ENCODE measurements around the gene UQCRH.
"Not testable (repeated sequence)": the region's sequence is repeated elsewhere in the genome, so short reads cannot be mapped to it uniquely, and the experiment has no call there.

UQCRH gene

GRCh38 chr1:46333300-46334029, 30.0 kb downstream of the UQCRH start:
- no peak for DNase-seq (ENCODE audit: low spot score)

DNA sequence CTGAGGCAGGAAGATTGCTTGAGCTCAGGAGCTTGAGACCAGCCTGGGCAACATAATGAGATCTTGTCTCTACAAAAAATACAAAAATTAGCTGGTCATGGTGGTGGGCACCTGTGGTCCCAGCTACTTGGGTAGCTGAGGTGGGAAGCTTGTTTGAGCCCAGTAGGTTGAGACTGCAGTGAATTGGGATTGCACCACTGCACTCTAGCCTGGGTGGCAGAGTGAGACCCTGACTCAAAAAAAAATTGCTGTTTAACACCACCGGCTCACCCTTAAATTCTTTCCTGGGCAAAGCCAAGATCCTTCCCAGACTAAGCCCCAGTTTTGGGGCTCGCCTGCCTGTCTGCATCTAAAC, 30.5 kb downstream of the UQCRH start:
- DNase-seq (ENCODE audit: low spot score) = no peak

GRCh38 chr1:46335081-46335480, 31.6 kb downstream of the UQCRH start:
- no peak for DNase-seq (ENCODE audit: low spot score)

- DNase-seq (ENCODE audit: low spot score) = not testable (repeated sequence)
These were observed 33.9 kb downstream of the UQCRH start for GRCh38 chr1:46337409-46337808.

DNA sequence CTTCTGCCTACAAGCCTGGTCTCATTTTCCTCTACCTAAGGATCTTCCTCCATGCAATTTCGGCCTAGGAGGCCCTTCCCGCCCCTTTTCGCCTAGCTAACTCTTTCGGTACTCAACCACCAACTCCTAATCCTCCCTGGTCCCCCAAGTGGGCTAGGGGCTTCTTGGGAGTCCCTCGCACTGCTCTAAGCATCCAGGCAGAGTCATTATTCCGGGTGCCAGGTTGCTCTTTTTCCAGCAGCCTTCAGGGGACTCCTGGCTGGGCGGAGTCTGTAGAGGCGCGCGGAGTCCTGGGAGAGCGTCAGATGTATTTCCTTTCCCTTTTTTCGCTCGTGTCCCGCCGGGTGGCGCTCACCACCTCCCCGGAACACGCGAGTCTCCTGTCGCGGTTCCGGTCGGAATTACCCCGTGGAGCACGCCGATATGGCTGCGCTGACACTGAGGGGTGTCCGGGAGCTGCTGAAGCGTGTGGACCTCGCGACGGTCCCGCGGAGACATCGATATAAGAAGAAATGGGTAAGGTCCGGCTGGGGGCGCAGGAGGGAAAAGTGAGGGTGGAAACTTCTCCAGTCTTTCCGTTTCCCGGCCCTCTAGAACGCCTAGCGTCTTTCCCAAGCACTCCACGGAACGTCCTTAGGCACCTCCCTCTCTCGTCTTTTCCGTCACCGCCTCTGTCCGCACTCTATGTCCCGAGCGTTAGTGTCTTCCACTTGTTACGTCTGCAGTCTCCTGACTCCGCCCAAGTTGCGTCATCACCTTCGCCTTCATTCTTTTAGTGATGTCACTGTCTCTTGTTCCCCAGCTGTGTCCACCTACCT, 37.1 kb downstream of the UQCRH start, which contains the start of gene NSUN4:
NSUN4 (plus strand) TSS at position 404 of the 818 bp plus-strand sequence; CDS start at position 424, 20 bp downstream.
- DNase-seq (ENCODE audit: low spot score) = peak; percentile 95

DNA sequence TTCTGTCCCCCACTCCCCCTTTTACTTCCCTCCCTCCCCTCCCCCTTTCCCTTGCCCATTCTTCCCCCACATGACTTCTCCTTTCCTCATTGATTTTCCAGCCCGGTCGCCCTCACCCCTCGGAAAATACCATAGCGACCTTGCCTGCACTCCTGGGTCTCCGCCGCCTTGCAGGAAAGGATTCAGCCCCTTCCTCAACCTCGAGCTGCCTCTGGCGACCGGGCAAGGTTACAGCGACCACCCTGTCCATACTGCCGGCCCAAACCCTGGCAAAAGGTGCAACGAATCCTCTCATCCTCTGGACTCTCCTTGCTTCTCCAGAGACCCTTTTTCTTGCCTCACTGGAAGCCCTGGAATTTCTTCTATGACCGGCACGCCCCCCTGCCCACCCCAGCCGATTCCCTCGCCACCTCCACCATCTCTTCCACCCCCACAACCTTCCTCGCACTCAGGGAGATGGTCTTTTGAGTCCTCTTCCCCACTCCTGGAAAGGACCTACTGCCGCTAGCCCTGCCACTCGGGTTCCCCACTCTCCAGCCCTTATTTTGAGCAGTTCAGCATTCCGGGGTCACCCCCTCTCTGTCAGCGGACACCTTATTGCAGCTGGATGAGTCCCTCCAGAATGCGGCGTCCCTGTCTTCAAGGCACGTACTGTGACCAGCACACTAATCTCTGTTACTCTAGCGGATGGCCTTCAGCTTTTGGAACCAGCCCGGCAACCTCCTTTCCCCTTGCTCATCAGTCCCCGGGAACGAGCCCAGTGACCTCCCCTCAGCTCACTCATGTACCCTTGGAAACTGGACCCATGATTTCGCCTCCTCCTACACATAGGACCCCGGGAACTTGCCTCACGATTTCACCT, 38.0 kb downstream of the UQCRH start:
- no peak for DNase-seq (ENCODE audit: low spot score)

DNA sequence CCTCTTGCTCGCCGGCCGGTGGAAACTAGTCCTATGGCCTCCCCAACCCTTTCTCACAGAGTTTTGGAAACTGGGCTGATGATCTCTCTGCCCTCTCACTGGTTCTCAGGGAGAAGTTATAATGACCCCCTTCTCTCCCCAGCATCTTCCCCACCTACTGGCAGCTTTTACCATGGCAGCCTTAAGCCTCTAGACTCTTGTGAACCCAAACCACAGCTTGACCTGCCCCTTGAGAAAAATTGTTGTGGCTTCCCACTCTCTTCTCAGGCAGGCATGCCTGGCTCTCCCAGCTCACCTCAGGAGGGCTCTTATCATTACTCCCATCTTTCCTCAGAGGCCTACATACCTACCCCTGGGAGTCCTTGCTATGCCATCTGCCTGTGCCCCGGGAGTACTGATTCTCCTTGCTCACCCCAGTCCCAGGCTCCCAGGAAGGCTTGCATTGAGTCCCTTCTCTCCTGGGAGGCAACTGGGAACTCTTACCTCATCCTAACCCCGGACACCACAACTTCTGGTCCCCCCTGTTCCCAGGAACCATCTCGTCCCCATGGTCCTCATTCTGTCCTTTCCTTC, 38.7 kb downstream of the UQCRH start:
- DNase-seq (ENCODE audit: low spot score) = no peak

DNA sequence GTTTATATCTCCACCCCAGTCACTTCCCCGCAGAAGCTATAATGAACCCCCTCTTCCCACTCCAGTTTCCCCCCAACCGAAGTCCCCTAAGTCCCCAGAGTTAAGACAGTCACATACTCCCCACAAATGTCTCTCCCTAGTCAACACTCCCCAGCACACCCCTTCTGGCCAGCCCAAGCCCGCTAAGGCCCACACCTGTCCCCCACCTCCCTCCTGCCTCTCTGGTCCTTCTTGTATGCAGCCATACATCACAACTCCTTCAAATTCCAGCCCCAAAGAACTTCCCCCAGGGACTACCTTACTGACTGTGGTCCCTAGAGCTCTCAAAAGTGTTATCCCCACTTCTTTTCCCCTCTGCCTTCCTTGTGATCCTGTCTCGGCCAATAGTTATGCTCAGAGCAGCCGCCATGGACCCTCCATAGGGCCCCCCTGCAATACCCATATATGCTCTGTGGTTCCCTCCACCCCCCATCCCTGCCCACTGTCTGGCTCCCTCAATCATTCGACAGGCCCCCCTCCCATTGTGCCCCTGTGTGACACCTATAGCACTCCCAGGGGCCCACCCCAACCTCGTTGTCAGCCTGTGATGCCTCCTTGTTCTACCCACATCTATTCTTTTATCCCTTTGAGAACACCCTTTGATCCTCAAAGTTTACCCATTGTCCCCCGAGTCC, 39.3 kb downstream of the UQCRH start:
- no peak for DNase-seq (ENCODE audit: low spot score)

DNA sequence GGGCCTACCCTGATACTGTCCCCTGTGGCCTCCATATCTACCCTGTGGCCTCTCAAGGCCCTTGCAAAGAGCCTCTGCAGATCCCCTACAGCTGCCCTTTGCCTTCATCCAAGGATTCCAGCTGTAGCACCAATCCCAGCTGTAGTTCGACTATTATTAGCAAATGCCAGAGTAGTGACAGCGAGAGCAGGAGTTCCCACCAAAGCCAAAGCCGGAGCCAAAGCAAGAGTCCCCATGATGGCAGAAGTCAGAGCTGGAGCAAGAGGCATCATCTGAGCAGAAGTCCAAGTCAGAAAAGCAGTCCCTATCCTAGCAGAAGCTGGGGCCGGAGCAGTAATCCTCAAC, 39.8 kb downstream of the UQCRH start:
- DNase-seq (ENCODE audit: low spot score) = no peak

GRCh38 chr1:46343705-46344104, 40.2 kb downstream of the UQCRH start:
- no peak for DNase-seq (ENCODE audit: low spot score)

GRCh38 chr1:46344481-46344880, 41.0 kb downstream of the UQCRH start:
- DNase-seq (ENCODE audit: low spot score) = no peak

GRCh38 chr1:46345281-46345680, 41.8 kb downstream of the UQCRH start:
- no peak for DNase-seq (ENCODE audit: low spot score)

GRCh38 chr1:46352363-46352762, 48.9 kb downstream of the UQCRH start:
- no peak for DNase-seq (ENCODE audit: low spot score)

DNA sequence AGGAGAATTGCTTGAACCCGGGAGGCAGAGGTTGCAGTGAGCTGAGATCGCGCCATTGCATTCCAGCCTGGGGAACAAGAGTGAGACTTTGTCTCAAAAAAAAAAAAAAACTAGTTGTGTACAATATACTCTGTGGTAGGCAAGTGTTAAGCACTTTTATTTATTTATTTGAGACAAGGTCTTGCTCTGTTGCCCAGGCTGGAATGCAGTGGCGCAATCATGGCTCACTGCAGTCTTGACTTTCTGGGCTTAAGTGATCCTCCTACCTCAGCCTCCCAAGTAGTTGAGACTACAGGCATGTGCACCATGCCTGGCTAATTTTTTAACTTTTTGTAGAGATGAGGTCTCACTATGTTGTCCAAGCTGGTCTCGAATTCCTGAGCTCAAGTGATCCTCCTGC, 52.4 kb downstream of the UQCRH start:
- not testable (repeated sequence) for DNase-seq (ENCODE audit: low spot score)

DNA sequence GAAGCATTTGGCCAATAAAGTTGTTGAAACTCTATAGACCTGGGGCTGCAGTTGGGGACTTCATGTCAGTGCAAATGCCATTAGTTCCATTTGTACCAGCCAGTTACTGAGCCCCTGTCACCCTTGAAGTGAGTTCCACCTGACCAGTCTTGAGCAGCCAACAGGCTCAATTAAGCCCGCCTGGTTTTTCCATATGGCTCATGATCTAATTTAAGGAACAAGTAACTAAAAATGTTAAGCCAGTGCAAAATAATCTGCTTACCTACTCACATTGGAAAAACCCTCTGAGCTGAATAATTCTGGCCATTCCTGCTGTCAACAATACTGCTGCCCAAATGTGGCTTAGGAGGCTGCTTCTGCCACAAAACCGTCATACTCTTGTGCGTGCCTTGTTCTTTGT, 58.7 kb downstream of the UQCRH start:
- DNase-seq (ENCODE audit: low spot score) = no peak

DNA sequence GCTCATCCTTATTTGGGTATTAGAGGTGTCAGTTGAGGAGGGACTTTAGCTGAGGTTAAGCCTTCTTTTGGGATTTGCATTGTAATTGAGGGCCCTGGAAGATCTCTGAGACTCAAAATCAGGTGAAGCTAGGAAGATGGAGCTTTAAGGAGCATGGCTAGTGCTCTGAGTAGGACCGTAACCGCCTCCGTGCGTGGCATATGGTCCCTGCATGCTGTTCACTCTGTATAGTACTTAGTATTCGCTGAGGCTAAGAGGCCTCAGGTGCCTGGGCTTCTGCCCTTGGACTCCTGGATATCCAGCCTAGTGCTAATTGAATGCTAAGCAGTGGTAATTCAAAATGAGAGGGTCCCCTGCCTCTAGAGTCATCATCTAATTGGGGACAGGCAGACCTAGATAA, 59.6 kb downstream of the UQCRH start:
- no peak for DNase-seq (ENCODE audit: low spot score)

- no peak for DNase-seq (ENCODE audit: low spot score)
These were observed 61.1 kb downstream of the UQCRH start for GRCh38 chr1:46364612-46365011.

DNA sequence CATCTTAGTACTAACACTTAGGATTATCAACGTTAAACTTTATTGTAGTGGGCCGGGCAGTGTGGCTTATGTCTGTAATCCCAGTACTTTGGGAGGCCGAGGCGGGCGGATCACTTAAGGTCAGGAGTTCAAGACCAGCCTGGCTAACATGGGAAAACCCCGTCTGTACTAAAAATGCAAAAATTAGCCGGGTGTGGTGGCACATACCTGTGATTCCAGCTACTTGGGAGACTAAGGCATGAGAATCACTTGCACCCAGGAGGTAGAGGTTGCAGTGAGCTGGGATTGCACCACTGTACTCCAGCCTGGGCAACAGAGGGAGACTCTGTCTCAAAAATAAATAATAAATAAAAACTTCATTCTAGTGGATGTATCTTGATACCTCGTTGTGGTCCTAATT, 62.3 kb downstream of the UQCRH start:
- not testable (repeated sequence) for DNase-seq (ENCODE audit: low spot score)
